Thoracic aorta (tissue), 2 donors: ENCODE results near the gene BCAT1. TPM values are rescaled to one million over a fixed set of nuclear protein-coding genes. Genes with fewer than 3 reads are reported as not detected.
A peak's percentile ranks its signal among the peaks of the same experiment; 100 is the strongest.

ENCODE experiments used
- ATAC-seq: fragments of 150-250 bp; one replicate; pipeline ENCODE4 v1.8.0; 2017; ENCODE audit warnings: low read depth; ENCODE audit not compliant: insufficient number of reproducible peaks, low FRiP score
- DNase-seq: peaks from one replicate; pipeline ENCODE4 v3.0.0-alpha.2; 2020; ENCODE audit warnings: low spot score
- H3K27ac ChIP-seq, 2 donors: fragments of 200-600 bp; sonication (generic); 1 replicate in 1 of 2; 2 replicates in 1 of 2; pipeline ENCODE4 v1.5.1; 2016; ENCODE audit warnings: mild to moderate bottlenecking in 2 of 2, moderate library complexity in 2 of 2
- H3K27me3 ChIP-seq: fragments of 200-600 bp; sonication (generic); replicated peaks from 2 replicates; pipeline ENCODE4 v1.6.0; 2016; ENCODE audit warnings: mild to moderate bottlenecking; ENCODE audit not compliant: insufficient read depth
- H3K36me3 ChIP-seq: fragments of 200-600 bp; sonication (generic); one replicate; pipeline ENCODE4 v1.5.1; 2016
- H3K4me1 ChIP-seq, 2 donors: fragments of 200-600 bp; sonication (generic); 1 replicate in 1 of 2; 2 replicates in 1 of 2; pipeline versions ENCODE4 v1.5.1 to v1.6.0; 2016; ENCODE audit warnings: low read depth in 2 of 2, mild to moderate bottlenecking in 1 of 2; ENCODE audit not compliant: control insufficient read depth in 1 of 2
- H3K4me3 ChIP-seq: fragments of 200-600 bp; sonication (generic); 2 replicates; pipeline ENCODE4 v1.5.1; 2016; ENCODE audit warnings: mild to moderate bottlenecking
- H3K9me3 ChIP-seq: fragments of 200-600 bp; sonication (generic); 2 replicates; pipeline ENCODE4 v1.5.1; 2016
- CTCF ChIP-seq: fragments of 200-600 bp; sonication (generic); IDR thresholded peaks from one replicate; pipeline ENCODE4 v1.5.1; 2019; ENCODE audit warnings: antibody characterized with exemption
- total RNA-seq, 2 donors: library from RNA; depleted of rRNA; stranded (reverse); fragments of >200 nt; gene quantifications; one replicate each; pipeline versions ENCODE4 v1.1.0 to v1.2.3, GENCODE V29; 2016

Gene BCAT1
- total RNA-seq, 2 donors from 2014 or later, result 24.9 to 28.6 TPM

GRCh38 chr12:24950231-24950834 is 1.4 kb upstream of the BCAT1 start:
- Histone ChIP-seq H3K27me3 (no peaks in the 10 kb centered on the region), H3K36me3 (no peaks in the 10 kb centered on the region), H3K4me3 (no peak overlapping the region), H3K9me3 (no peaks in the 10 kb centered on the region), H3K4me1 (peaks cover 0 to 4% of the 10 kb centered on the region in 2 donors), H3K27ac (no peak overlapping the region)
- TF ChIP-seq CTCF, result no peak
- DNase-seq (no peak), ATAC-seq (no peak)

GRCh38 chr12:24948420-24948756 is 513 bp downstream of the BCAT1 start:
- peak overlapping the region; percentile 71 for H3K4me3 ChIP-seq
- H3K4me1 ChIP-seq, result peaks cover 0 to 4% of the 10 kb centered on the region in 2 donors
- TF ChIP-seq CTCF, result no peak
- peak overlapping the region in 1 of 2 donors; percentile 2 for H3K27ac ChIP-seq
- no peaks in the 10 kb centered on the region for H3K9me3 ChIP-seq
- H3K27me3 ChIP-seq, result no peaks in the 10 kb centered on the region
- ATAC-seq (no peak), DNase-seq (no peak)
- no peaks in the 10 kb centered on the region for H3K36me3 ChIP-seq

GRCh38 chr12:24947541-24948419 is 1.1 kb downstream of the BCAT1 start:
- Histone ChIP-seq H3K4me1 (peaks cover 0 to 4% of the 10 kb centered on the region in 2 donors), H3K9me3 (no peaks in the 10 kb centered on the region), H3K36me3 (no peaks in the 10 kb centered on the region), H3K27ac (peak overlapping the region in 1 of 2 donors; percentile 2), H3K27me3 (no peaks in the 10 kb centered on the region), H3K4me3 (peak overlapping the region; percentile 71)
- TF ChIP-seq CTCF, result no peak
- DNase-seq, result no peak
- ATAC-seq, result no peak

- Histone ChIP-seq H3K36me3 (no peaks in the 10 kb centered on the region), H3K27me3 (no peaks in the 10 kb centered on the region), H3K9me3 (no peaks in the 10 kb centered on the region), H3K4me3 (no peak overlapping the region), H3K27ac (no peak overlapping the region), H3K4me1 (peaks cover 0 to 4% of the 10 kb centered on the region in 2 donors)
- no peak for TF ChIP-seq CTCF
- ATAC-seq (no peak), DNase-seq (no peak)
Measured at GRCh38 chr12:24945845-24946244, 3.1 kb downstream of the BCAT1 start.

- no peak for TF ChIP-seq CTCF
- ATAC-seq (no peak), DNase-seq (no peak)
- Histone ChIP-seq H3K4me1 (peaks cover 0 to 4% of the 10 kb centered on the region in 2 donors), H3K4me3 (no peak overlapping the region), H3K27me3 (no peaks in the 10 kb centered on the region), H3K9me3 (no peaks in the 10 kb centered on the region), H3K36me3 (no peaks in the 10 kb centered on the region), H3K27ac (no peak overlapping the region)
Measured at GRCh38 chr12:24945039-24945438, 3.9 kb downstream of the BCAT1 start.
